ENCODE data around the gene SCARF2.
"Not testable (repeated sequence)": the region's sequence is repeated elsewhere in the genome, so short reads cannot be mapped to it uniquely, and the experiment has no call there.

Gene SCARF2

GRCh38 chr22:20437613-20438426, at the start of gene SCARF2:
TSS of gene SCARF2 (minus strand) at chr22:20437825. CDS start at chr22:20437754, 71 bp downstream.
- DNase-seq (ENCODE audit: low read depth), result no peak

- DNase-seq (ENCODE audit: low read depth), result no peak
Observed at GRCh38 chr22:20486229-20486628, 48.6 kb upstream of the SCARF2 start.

- no peak for DNase-seq (ENCODE audit: low read depth)
Observed at GRCh38 chr22:20484948-20485683, 47.5 kb upstream of the SCARF2 start.

GRCh38 chr22:20483771-20484170, 46.1 kb upstream of the SCARF2 start:
- DNase-seq (ENCODE audit: low read depth), result no peak

GRCh38 chr22:20483143-20483506, 45.5 kb upstream of the SCARF2 start:
- DNase-seq (ENCODE audit: low read depth), result not testable (repeated sequence)

GRCh38 chr22:20479612-20480196, 42.1 kb upstream of the SCARF2 start:
- no peak for DNase-seq (ENCODE audit: low read depth)

GRCh38 chr22:20478059-20478458, 40.4 kb upstream of the SCARF2 start:
- not testable (repeated sequence) for DNase-seq (ENCODE audit: low read depth)

- not testable (repeated sequence) for DNase-seq (ENCODE audit: low read depth)
Observed at GRCh38 chr22:20475569-20475968, 37.9 kb upstream of the SCARF2 start.

- DNase-seq (ENCODE audit: low read depth), result no peak
Observed at GRCh38 chr22:20475115-20475436, 37.5 kb upstream of the SCARF2 start.

- DNase-seq (ENCODE audit: low read depth), result no peak
Observed at GRCh38 chr22:20472629-20473442, 35.2 kb upstream of the SCARF2 start.

- DNase-seq (ENCODE audit: low read depth), result no peak
Observed at GRCh38 chr22:20471126-20471833, 33.7 kb upstream of the SCARF2 start.

GRCh38 chr22:20470525-20470924, 32.9 kb upstream of the SCARF2 start:
- DNase-seq (ENCODE audit: low read depth), result not testable (repeated sequence)

GRCh38 chr22:20469110-20469868, 31.7 kb upstream of the SCARF2 start:
- DNase-seq (ENCODE audit: low read depth), result no peak

- no peak for DNase-seq (ENCODE audit: low read depth)
Observed at GRCh38 chr22:20466659-20467379, 29.2 kb upstream of the SCARF2 start.

GRCh38 chr22:20465759-20466077, 28.1 kb upstream of the SCARF2 start:
- no peak for DNase-seq (ENCODE audit: low read depth)

GRCh38 chr22:20464912-20465758, 27.5 kb upstream of the SCARF2 start:
- DNase-seq (ENCODE audit: low read depth), result no peak

- no peak for DNase-seq (ENCODE audit: low read depth)
Observed at GRCh38 chr22:20464096-20464614, 26.5 kb upstream of the SCARF2 start.

- DNase-seq (ENCODE audit: low read depth), result no peak
Observed at GRCh38 chr22:20463324-20464095, 25.9 kb upstream of the SCARF2 start.

Measured in non-pigmented ciliary epithelial cell (primary cell).